Stimulated activated naive CD8-positive, alpha-beta T cell treated with anti-CD3 and anti-CD28 coated beads, Interleukin-15, amount 100 ng/mL, for 72 hours (primary cell): ENCODE results near the gene COMTD1.
"Not testable (repeated sequence)": the region's sequence is repeated elsewhere in the genome, so short reads cannot be mapped to it uniquely, and the experiment has no call there.

Experiments used
- ATAC-seq: fragments of 150-1000 bp; cut with Tn5 transposase; 2 replicates; pipeline ENCODE4 v1.10.0; 2021; ENCODE audit warnings: mild to moderate bottlenecking, moderate library complexity
- DNase-seq, 2 donors: peaks; one replicate each; pipeline ENCODE4 v3.0.0; 2021 to 2022
- H3K27ac Mint-ChIP-seq, 2 donors: one replicate each; pipeline ENCODE4 v1.8.0; 2022; ENCODE audit warnings: mild to moderate bottlenecking in 2 of 2, mixed read lengths in 2 of 2, moderate library complexity in 2 of 2
- H3K27me3 Mint-ChIP-seq: one replicate; pipeline ENCODE4 v1.8.0; 2022; ENCODE audit warnings: mixed read lengths
- H3K4me1 Mint-ChIP-seq: one replicate; pipeline ENCODE4 v1.8.0; 2022; ENCODE audit warnings: mild to moderate bottlenecking, mixed read lengths
- H3K4me3 Mint-ChIP-seq, 2 donors: one replicate each; pipeline ENCODE4 v1.8.0; 2022; ENCODE audit warnings: mild to moderate bottlenecking in 2 of 2, mixed read lengths in 2 of 2, moderate library complexity in 1 of 2
- H3K9me3 Mint-ChIP-seq, 2 donors: one replicate each; pipeline ENCODE4 v1.8.0; 2022; ENCODE audit warnings: mixed read lengths in 2 of 2

COMTD1 gene

GRCh38 chr10:75234683-75235374 lies 928 bp downstream of the COMTD1 start:
- peak overlapping the region; percentile 88 to 90 for H3K4me3 Mint-ChIP-seq
- H3K27me3 Mint-ChIP-seq, result no peaks in the 10 kb centered on the region
- H3K4me1 Mint-ChIP-seq, result peaks cover 36% of the 10 kb centered on the region
- peak overlapping the region; percentile 86 to 96 for H3K27ac Mint-ChIP-seq
- ATAC-seq (peak; percentile 29), DNase-seq (no peak)
- no peaks in the 10 kb centered on the region for H3K9me3 Mint-ChIP-seq

DNA sequence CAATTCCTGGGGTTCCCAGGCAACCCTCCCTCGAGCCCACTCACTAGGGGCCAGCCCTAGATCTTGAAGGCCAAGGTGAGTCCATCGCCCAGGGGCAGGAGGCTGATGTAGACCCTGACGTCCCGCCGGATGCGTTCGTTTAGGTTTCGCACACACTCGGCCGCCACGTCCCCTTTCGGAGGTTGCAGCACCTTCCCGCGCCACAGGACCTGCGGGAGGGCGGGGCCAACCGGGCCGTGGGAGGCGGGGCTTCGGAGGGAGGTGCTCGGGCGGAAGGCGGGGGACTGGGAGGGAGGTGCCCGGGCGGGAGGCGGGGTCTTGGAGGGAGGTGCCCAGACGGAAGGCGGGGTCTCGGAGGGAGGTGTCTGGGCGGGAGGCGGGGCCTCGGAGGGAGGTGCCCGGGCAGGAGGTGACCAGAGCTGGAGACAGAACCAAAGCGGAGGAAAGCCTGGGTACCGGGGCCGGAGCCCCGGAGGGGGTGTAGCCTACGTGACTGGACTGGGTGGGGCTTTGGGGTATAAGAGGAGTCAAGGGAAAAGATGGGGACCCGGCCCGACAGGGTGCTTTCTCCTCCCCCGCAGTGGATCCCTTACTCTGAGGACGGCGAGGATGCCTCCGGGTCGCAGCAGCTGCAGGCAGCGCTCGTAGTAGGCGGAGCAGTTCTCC lies 1.6 kb downstream of the COMTD1 start:
- Mint-ChIP-seq H3K9me3 (no peaks in the 10 kb centered on the region), H3K27ac (peak overlapping the region; percentile 92 to 96), H3K4me3 (peak overlapping the region; percentile 88 to 90), H3K27me3 (no peaks in the 10 kb centered on the region), H3K4me1 (peaks cover 42% of the 10 kb centered on the region)
- ATAC-seq (peak; percentile 79), DNase-seq (peak; percentile 97 to 99)

GRCh38 chr10:75233444-75234016 lies 2.2 kb downstream of the COMTD1 start:
- DNase-seq (peak in 1 of 2 donors; percentile 18), ATAC-seq (no peak)
- H3K9me3 Mint-ChIP-seq, result no peaks in the 10 kb centered on the region
- peaks cover 48% of the 10 kb centered on the region for H3K4me1 Mint-ChIP-seq
- H3K27ac Mint-ChIP-seq, result peak overlapping the region; percentile 92 to 96
- H3K27me3 Mint-ChIP-seq, result no peaks in the 10 kb centered on the region
- peak overlapping the region; percentile 88 to 90 for H3K4me3 Mint-ChIP-seq

- no peak for DNase-seq
Observed at GRCh38 chr10:75231672-75232581, 3.8 kb downstream of the COMTD1 start.

GRCh38 chr10:75230600-75231038 lies 5.1 kb downstream of the COMTD1 start:
- ATAC-seq (peak; percentile 63), DNase-seq (peak; percentile 86 to 94)
- no peak overlapping the region for H3K4me3 Mint-ChIP-seq
- H3K27ac Mint-ChIP-seq, result peak overlapping the region; percentile 70 to 94
- H3K4me1 Mint-ChIP-seq, result peaks cover 64% of the 10 kb centered on the region
- no peaks in the 10 kb centered on the region for H3K27me3 Mint-ChIP-seq
- no peaks in the 10 kb centered on the region for H3K9me3 Mint-ChIP-seq

More at GRCh38 chr10:75231672-75232581, 3.8 kb downstream of the COMTD1 start:
- H3K27me3 Mint-ChIP-seq, result no peaks in the 10 kb centered on the region
- H3K27ac Mint-ChIP-seq, result peak overlapping the region in 1 of 2 donors; percentile 41
- no peaks in the 10 kb centered on the region for H3K9me3 Mint-ChIP-seq
- no peak overlapping the region for H3K4me3 Mint-ChIP-seq
- peaks cover 59% of the 10 kb centered on the region for H3K4me1 Mint-ChIP-seq
- ATAC-seq, result no peak

GRCh38 chr10:75229971-75230370 lies 5.8 kb downstream of the COMTD1 start:
- Mint-ChIP-seq H3K9me3 (no peaks in the 10 kb centered on the region), H3K27ac (peak overlapping the region in 1 of 2 donors; percentile 60), H3K27me3 (no peaks in the 10 kb centered on the region), H3K4me1 (peaks cover 71% of the 10 kb centered on the region), H3K4me3 (no peak overlapping the region)
- ATAC-seq (no peak), DNase-seq (no peak)

DNA sequence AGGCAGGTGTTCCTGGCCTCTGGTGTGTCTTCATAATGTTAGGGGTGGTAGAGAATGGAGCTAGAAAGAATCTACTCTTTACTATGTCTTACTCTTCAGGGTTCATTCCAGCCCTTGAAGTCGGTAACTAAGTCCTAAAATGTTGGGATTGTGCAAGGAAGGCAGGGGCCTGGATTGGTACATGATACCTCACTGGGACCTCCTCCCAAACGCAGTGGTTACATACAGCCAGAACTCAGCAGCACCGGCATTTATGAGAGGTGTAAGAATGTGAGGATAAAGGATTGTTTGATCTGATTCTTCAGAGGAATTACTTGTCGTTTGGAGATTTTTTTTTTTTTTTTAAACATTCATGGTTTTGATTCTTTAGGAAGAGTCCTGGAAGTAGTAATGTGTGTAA lies 6.9 kb downstream of the COMTD1 start:
- no peak for ATAC-seq
- Mint-ChIP-seq H3K9me3 (no peaks in the 10 kb centered on the region), H3K27me3 (no peaks in the 10 kb centered on the region), H3K4me1 (peaks cover 80% of the 10 kb centered on the region), H3K4me3 (no peak overlapping the region), H3K27ac (peak overlapping the region; percentile 84 to 94)
- no peak for DNase-seq

GRCh38 chr10:75228278-75228677 lies 7.5 kb downstream of the COMTD1 start:
- peaks cover 80% of the 10 kb centered on the region for H3K4me1 Mint-ChIP-seq
- DNase-seq, result no peak
- H3K9me3 Mint-ChIP-seq, result no peaks in the 10 kb centered on the region
- peak overlapping the region in 1 of 2 donors; percentile 5 for H3K4me3 Mint-ChIP-seq
- no peaks in the 10 kb centered on the region for H3K27me3 Mint-ChIP-seq
- peak overlapping the region; percentile 84 to 94 for H3K27ac Mint-ChIP-seq
- no peak for ATAC-seq

DNA sequence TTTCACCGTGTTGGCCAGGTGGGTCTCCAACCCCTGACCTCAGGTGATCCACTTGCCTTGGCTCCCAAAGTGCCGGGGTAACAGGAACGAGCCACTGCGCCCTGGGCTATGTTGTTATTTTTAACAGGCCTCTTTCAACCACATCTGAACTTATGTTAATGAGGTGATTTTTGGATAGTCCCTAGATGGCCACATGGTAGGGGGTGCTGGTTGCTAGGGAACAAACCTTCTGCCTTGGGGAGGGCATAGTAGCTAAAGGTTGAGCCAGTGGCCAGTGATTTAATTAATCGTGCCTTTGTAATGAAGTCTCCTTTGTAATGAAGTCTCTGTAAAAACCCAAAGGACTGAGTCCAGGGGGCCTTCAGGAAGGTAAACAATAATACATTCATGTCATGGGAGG lies 9.1 kb downstream of the COMTD1 start:
- no peak overlapping the region for H3K4me3 Mint-ChIP-seq
- DNase-seq, result no peak
- peaks cover 84% of the 10 kb centered on the region for H3K4me1 Mint-ChIP-seq
- ATAC-seq, result no peak
- H3K27ac Mint-ChIP-seq, result peak overlapping the region; percentile 8 to 54
- no peaks in the 10 kb centered on the region for H3K9me3 Mint-ChIP-seq
- no peaks in the 10 kb centered on the region for H3K27me3 Mint-ChIP-seq

- no peak overlapping the region for H3K4me3 Mint-ChIP-seq
- H3K27me3 Mint-ChIP-seq, result no peaks in the 10 kb centered on the region
- H3K27ac Mint-ChIP-seq, result peak overlapping the region in 1 of 2 donors; percentile 54
- peaks cover 85% of the 10 kb centered on the region for H3K4me1 Mint-ChIP-seq
- no peaks in the 10 kb centered on the region for H3K9me3 Mint-ChIP-seq
- no peak for ATAC-seq
- DNase-seq, result no peak
Observed at GRCh38 chr10:75226095-75226494, 9.7 kb downstream of the COMTD1 start.

GRCh38 chr10:75223507-75223906 lies 12.2 kb downstream of the COMTD1 start:
- no peaks in the 10 kb centered on the region for H3K9me3 Mint-ChIP-seq
- H3K27ac Mint-ChIP-seq, result peak overlapping the region; percentile 4 to 87
- ATAC-seq (no peak), DNase-seq (no peak)
- H3K4me1 Mint-ChIP-seq, result peaks cover 76% of the 10 kb centered on the region
- no peaks in the 10 kb centered on the region for H3K27me3 Mint-ChIP-seq
- H3K4me3 Mint-ChIP-seq, result no peak overlapping the region

DNA sequence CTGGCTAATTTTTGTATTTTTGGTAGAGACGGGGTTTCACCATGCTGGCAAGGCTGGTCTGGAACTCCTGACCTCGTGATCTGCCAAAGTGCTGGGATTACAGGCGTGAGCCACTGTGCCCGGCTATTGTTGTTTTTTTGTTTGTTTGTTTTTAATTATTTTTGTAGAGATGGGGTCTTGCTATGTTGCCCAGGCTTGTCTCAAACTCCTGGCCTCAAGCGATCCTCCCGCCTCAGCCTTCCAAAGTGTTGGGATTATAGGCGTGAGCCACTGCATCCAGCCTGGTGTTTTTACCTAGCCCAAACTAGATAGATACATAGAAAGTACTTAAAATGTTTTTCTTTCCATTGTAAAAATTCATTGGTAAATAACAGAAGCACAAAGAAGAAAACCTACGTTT lies 14.3 kb downstream of the COMTD1 start:
- H3K4me1 Mint-ChIP-seq, result peaks cover 64% of the 10 kb centered on the region
- ATAC-seq, H3K27ac Mint-ChIP-seq, H3K9me3 Mint-ChIP-seq, H3K4me3 Mint-ChIP-seq, H3K27me3 Mint-ChIP-seq, DNase-seq: not testable (repeated sequence)

- DNase-seq (no peak), ATAC-seq (no peak)
- no peak overlapping the region for H3K4me3 Mint-ChIP-seq
- H3K4me1 Mint-ChIP-seq, result peaks cover 60% of the 10 kb centered on the region
- no peaks in the 10 kb centered on the region for H3K27me3 Mint-ChIP-seq
- H3K9me3 Mint-ChIP-seq, result no peaks in the 10 kb centered on the region
- peak overlapping the region; percentile 23 to 41 for H3K27ac Mint-ChIP-seq
Observed at GRCh38 chr10:75220274-75220673, 15.5 kb downstream of the COMTD1 start.

GRCh38 chr10:75212343-75212742 lies 23.4 kb downstream of the COMTD1 start:
- peak overlapping the region; percentile 78 to 90 for H3K27ac Mint-ChIP-seq
- H3K4me3 Mint-ChIP-seq, result peak overlapping the region; percentile 91 to 100
- no peak for DNase-seq
- no peaks in the 10 kb centered on the region for H3K27me3 Mint-ChIP-seq
- no peaks in the 10 kb centered on the region for H3K9me3 Mint-ChIP-seq
- H3K4me1 Mint-ChIP-seq, result peaks cover 52% of the 10 kb centered on the region
- no peak for ATAC-seq

DNA sequence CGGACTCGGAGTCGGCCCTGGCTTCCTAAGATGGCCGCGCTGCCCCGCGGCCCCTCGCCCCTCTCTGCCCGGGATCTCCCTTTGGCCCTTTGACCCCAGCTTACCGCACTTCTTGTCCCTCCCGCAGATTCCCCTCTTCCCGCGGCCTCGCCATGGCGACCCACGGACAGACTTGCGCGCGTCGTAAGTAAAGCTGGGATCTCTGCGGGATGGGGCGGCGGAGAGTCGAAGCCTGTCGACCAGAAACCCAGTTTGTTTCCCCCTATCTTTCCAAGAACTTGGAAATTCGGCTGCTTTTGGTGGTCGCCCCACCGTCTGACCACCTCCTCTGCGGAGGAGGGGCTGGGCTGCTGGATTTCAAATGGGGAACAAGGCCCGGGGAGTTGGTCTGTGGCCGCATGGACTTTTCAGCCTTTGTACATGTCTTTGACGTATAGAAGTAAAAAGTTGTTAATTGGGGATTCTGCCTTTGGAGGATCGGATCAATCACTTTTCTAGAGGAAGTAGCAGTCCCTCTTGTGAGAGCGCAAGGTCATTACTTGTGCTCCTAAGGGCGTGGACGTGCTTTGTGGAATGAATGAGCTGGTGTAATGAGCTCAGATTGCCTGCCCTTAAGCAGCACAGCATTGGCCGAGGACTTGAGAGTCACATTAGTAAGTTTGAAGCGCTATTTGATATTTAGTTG lies 24.6 kb downstream of the COMTD1 start:
- DNase-seq (peak; percentile 16 to 33), ATAC-seq (no peak)
- Mint-ChIP-seq H3K27me3 (no peaks in the 10 kb centered on the region), H3K9me3 (no peaks in the 10 kb centered on the region), H3K4me3 (peak overlapping the region; percentile 91 to 100), H3K27ac (peak overlapping the region; percentile 99 to 100), H3K4me1 (peaks cover 47% of the 10 kb centered on the region)
